ENCODE data around the gene KRTAP4-6. TPM values are rescaled to one million over a fixed set of nuclear protein-coding genes. Genes with fewer than 3 reads are reported as not detected.
"Not testable (repeated sequence)": the region's sequence is repeated elsewhere in the genome, so short reads cannot be mapped to it uniquely, and the experiment has no call there.

The KRTAP4-6 gene
- total RNA-seq, 1 donor from 2014 or later = not detected

GRCh38 chr17:41105347-41105746 is 35.0 kb downstream of the KRTAP4-6 start, which contains the start of gene KRTAP4-9:
TSS of gene KRTAP4-9 (plus strand) at chr17:41105389. CDS start at chr17:41105389, 0 bp downstream.
- H3K27me3 Mint-ChIP-seq; H3K4me1 Mint-ChIP-seq; DNase-seq; intact Hi-C loops (cut with micrococcal nuclease); H3K27ac Mint-ChIP-seq; H3K36me3 Mint-ChIP-seq (ENCODE audit: low read depth); H3K4me3 Mint-ChIP-seq; H3K9me3 Mint-ChIP-seq: not testable (repeated sequence)

- intact Hi-C loops (cut with micrococcal nuclease); H3K36me3 Mint-ChIP-seq (ENCODE audit: low read depth); H3K4me3 Mint-ChIP-seq; H3K9me3 Mint-ChIP-seq; DNase-seq; H3K27ac Mint-ChIP-seq; H3K4me1 Mint-ChIP-seq: not testable (repeated sequence)
- H3K27me3 Mint-ChIP-seq = peaks cover 13% of the 10 kb centered on the region
Measured at GRCh38 chr17:41104386-41105038, 35.8 kb downstream of the KRTAP4-6 start.

- Mint-ChIP-seq H3K27me3 (peaks cover 13% of the 10 kb centered on the region), H3K27ac (no peak overlapping the region), H3K4me3 (no peak overlapping the region), H3K4me1 (no peaks in the 10 kb centered on the region), H3K36me3 (ENCODE audit: low read depth) (no peaks in the 10 kb centered on the region), H3K9me3 (peaks cover 4% of the 10 kb centered on the region)
- no peak for DNase-seq
- intact Hi-C loops (cut with micrococcal nuclease) = no loop called here
Measured at GRCh38 chr17:41103896-41104295, 36.4 kb downstream of the KRTAP4-6 start.

- Mint-ChIP-seq H3K4me3 (no peak within 1 kb of the TSS), H3K27me3 (peaks cover 14% of the 10 kb centered on the region), H3K9me3 (no peaks in the 10 kb centered on the region), H3K36me3 (ENCODE audit: low read depth) (no peaks in the 10 kb centered on the region), H3K4me1 (no peaks in the 10 kb centered on the region), H3K27ac (no peak within 1 kb of the TSS)
- no peak for DNase-seq
- intact Hi-C loops (cut with micrococcal nuclease) = no loop called here
Measured at GRCh38 chr17:41101586-41102259, 38.6 kb downstream of the KRTAP4-6 start, which contains the start of gene KRTAP4-16. TSS of gene KRTAP4-16 (minus strand) at chr17:41102209. CDS start at chr17:41102209, 0 bp downstream.

GRCh38 chr17:41099682-41100480 is 40.5 kb downstream of the KRTAP4-6 start:
- H3K27ac Mint-ChIP-seq; H3K4me3 Mint-ChIP-seq; intact Hi-C loops (cut with micrococcal nuclease): not testable (repeated sequence)

GRCh38 chr17:41098481-41098880 is 41.9 kb downstream of the KRTAP4-6 start:
- Mint-ChIP-seq H3K27me3 (peaks cover 11% of the 10 kb centered on the region), H3K4me1 (no peaks in the 10 kb centered on the region), H3K9me3 (no peaks in the 10 kb centered on the region), H3K4me3 (no peak overlapping the region), H3K27ac (no peak overlapping the region), H3K36me3 (ENCODE audit: low read depth) (no peaks in the 10 kb centered on the region)
- intact Hi-C loops (cut with micrococcal nuclease) = no loop called here
- DNase-seq = no peak

More at GRCh38 chr17:41099682-41100480, 40.5 kb downstream of the KRTAP4-6 start:
- H3K27me3 Mint-ChIP-seq = peaks cover 15% of the 10 kb centered on the region
- H3K9me3 Mint-ChIP-seq; DNase-seq; H3K4me1 Mint-ChIP-seq; H3K36me3 Mint-ChIP-seq (ENCODE audit: low read depth): not testable (repeated sequence)

GRCh38 chr17:41098042-41098441 is 42.3 kb downstream of the KRTAP4-6 start, which contains the start of gene KRTAP4-8:
TSS of gene KRTAP4-8 (minus strand) at chr17:41098142. CDS start at chr17:41098084, 58 bp downstream.
- no peak for DNase-seq
- Mint-ChIP-seq H3K9me3 (no peaks in the 10 kb centered on the region), H3K36me3 (ENCODE audit: low read depth) (no peaks in the 10 kb centered on the region), H3K4me3 (no peak within 1 kb of the TSS), H3K27ac (no peak within 1 kb of the TSS), H3K27me3 (peaks cover 10% of the 10 kb centered on the region), H3K4me1 (no peaks in the 10 kb centered on the region)
- intact Hi-C loops (cut with micrococcal nuclease) = no loop called here

GRCh38 chr17:41096055-41096454 is 44.3 kb downstream of the KRTAP4-6 start:
- no peaks in the 10 kb centered on the region for H3K4me1 Mint-ChIP-seq

More at GRCh38 chr17:41096055-41096454, 44.3 kb downstream of the KRTAP4-6 start:
- H3K9me3 Mint-ChIP-seq = no peaks in the 10 kb centered on the region
- no peak for DNase-seq
- H3K27ac Mint-ChIP-seq = no peak overlapping the region
- no peak overlapping the region for H3K4me3 Mint-ChIP-seq
- no peaks in the 10 kb centered on the region for H3K36me3 Mint-ChIP-seq (ENCODE audit: low read depth)
- H3K27me3 Mint-ChIP-seq = peaks cover 10% of the 10 kb centered on the region
- intact Hi-C loops (cut with micrococcal nuclease) = no loop called here

Other genes starting within 250 kb of the KRTAP4-6 start
- gene KRT23, start 202.9 kb downstream of the KRTAP4-6 start, total RNA-seq = not detected in 2 replicates
- not detected in 2 replicates for gene KRT39, start 173.6 kb downstream of the KRTAP4-6 start, total RNA-seq
- gene KRT40, start 156.2 kb downstream of the KRTAP4-6 start, total RNA-seq = not detected in 2 replicates
- gene KRTAP3-3, start 146.4 kb downstream of the KRTAP4-6 start, total RNA-seq = not detected in 2 replicates
- not detected in 2 replicates for gene KRTAP3-2, start 140.6 kb downstream of the KRTAP4-6 start, total RNA-seq
- gene KRTAP3-1, start 131.4 kb downstream of the KRTAP4-6 start, total RNA-seq = not detected in 2 replicates
- gene KRTAP1-5, start 113.3 kb downstream of the KRTAP4-6 start, total RNA-seq = not detected in 2 replicates
- gene KRTAP1-4, start 110.3 kb downstream of the KRTAP4-6 start, total RNA-seq = not detected in 2 replicates
- not detected in 2 replicates for gene KRTAP1-3, start 105.7 kb downstream of the KRTAP4-6 start, total RNA-seq
- not detected in 2 replicates for gene KRTAP1-1, start 99.1 kb downstream of the KRTAP4-6 start, total RNA-seq
- gene KRTAP2-1, start 93.2 kb downstream of the KRTAP4-6 start, total RNA-seq = not detected in 2 replicates
- not detected in 2 replicates for gene KRTAP2-2, start 85.3 kb downstream of the KRTAP4-6 start, total RNA-seq
- gene KRTAP2-3, start 80.4 kb downstream of the KRTAP4-6 start, total RNA-seq = not detected in 2 replicates
- gene KRTAP2-4, start 74.7 kb downstream of the KRTAP4-6 start, total RNA-seq = not detected in 2 replicates
- not detected in 2 replicates for gene KRTAP4-7, start 56.4 kb downstream of the KRTAP4-6 start, total RNA-seq
- not detected in 2 replicates for gene KRTAP4-8, start 42.4 kb downstream of the KRTAP4-6 start, total RNA-seq
- gene KRTAP4-16, start 38.3 kb downstream of the KRTAP4-6 start, total RNA-seq = not detected in 2 replicates
- gene KRTAP4-9, start 35.2 kb downstream of the KRTAP4-6 start, total RNA-seq = not detected in 2 replicates
- not detected in 2 replicates for gene KRTAP4-11, start 22.2 kb downstream of the KRTAP4-6 start, total RNA-seq
- not detected in 2 replicates for gene KRTAP4-12, start 16.4 kb downstream of the KRTAP4-6 start, total RNA-seq
- not detected in 2 replicates for gene KRTAP4-5, start 9.3 kb upstream of the KRTAP4-6 start, total RNA-seq
- not detected in 2 replicates for gene KRTAP4-4, start 20.2 kb upstream of the KRTAP4-6 start, total RNA-seq
- gene KRTAP4-3, start 27.7 kb upstream of the KRTAP4-6 start, total RNA-seq = not detected in 2 replicates
- gene KRTAP4-2, start 37.7 kb upstream of the KRTAP4-6 start, total RNA-seq = not detected in 2 replicates
- gene KRTAP4-1, start 44.4 kb upstream of the KRTAP4-6 start, total RNA-seq = not detected in 2 replicates
- gene KRTAP9-1, start 49.3 kb upstream of the KRTAP4-6 start, total RNA-seq = not detected in 2 replicates
- gene KRTAP9-2, start 86.1 kb upstream of the KRTAP4-6 start, total RNA-seq = not detected in 2 replicates
- gene KRTAP9-3, start 91.9 kb upstream of the KRTAP4-6 start, total RNA-seq = not detected in 2 replicates
- not detected in 2 replicates for gene KRTAP9-8, start 97.5 kb upstream of the KRTAP4-6 start, total RNA-seq
- gene KRTAP9-4, start 109.1 kb upstream of the KRTAP4-6 start, total RNA-seq = not detected in 2 replicates
- not detected in 2 replicates for gene KRTAP9-9, start 114.8 kb upstream of the KRTAP4-6 start, total RNA-seq
- gene KRTAP9-6, start 124.8 kb upstream of the KRTAP4-6 start, total RNA-seq = not detected in 2 replicates
- not detected in 2 replicates for gene KRTAP9-7, start 135.2 kb upstream of the KRTAP4-6 start, total RNA-seq
- gene KRTAP29-1, start 162.3 kb upstream of the KRTAP4-6 start, total RNA-seq = not detected in 2 replicates
- not detected in 2 replicates for gene KRTAP16-1, start 168.8 kb upstream of the KRTAP4-6 start, total RNA-seq
- not detected in 2 replicates for gene KRTAP17-1, start 175.2 kb upstream of the KRTAP4-6 start, total RNA-seq
- gene KRT33A, start 210.3 kb upstream of the KRTAP4-6 start, total RNA-seq = not detected in 2 replicates
- gene KRT33B, start 229.3 kb upstream of the KRTAP4-6 start, total RNA-seq = not detected in 2 replicates
- not detected in 2 replicates for gene KRT34, start 241.8 kb upstream of the KRTAP4-6 start, total RNA-seq